HG02943 (cell line): ENCODE results near the gene LAYN.

ENCODE experiments used
- ATAC-seq: cut with Tn5 transposase; IDR thresholded peaks from one replicate; pipeline ENCODE4 v1.9.1; 2021; ENCODE audit warnings: mild to moderate bottlenecking, low read depth, moderate library complexity; ENCODE audit not compliant: unreplicated experiment

Gene LAYN

GRCh38 chr11:111530091-111530490, 10.4 kb upstream of the LAYN start:
- no peak for ATAC-seq

- ATAC-seq: no peak
Observed at GRCh38 chr11:111531136-111531535, 9.4 kb upstream of the LAYN start.

- ATAC-seq: no peak
Observed at GRCh38 chr11:111531687-111532364, 8.7 kb upstream of the LAYN start.

- no peak for ATAC-seq
Observed at GRCh38 chr11:111532365-111532709, 8.2 kb upstream of the LAYN start.

GRCh38 chr11:111535281-111535680, 5.2 kb upstream of the LAYN start:
- ATAC-seq: no peak

- ATAC-seq: no peak
Observed at GRCh38 chr11:111537336-111537860, 3.1 kb upstream of the LAYN start.

GRCh38 chr11:111538407-111539114, 2.0 kb upstream of the LAYN start:
- no peak for ATAC-seq

- ATAC-seq: no peak
Observed at GRCh38 chr11:111539426-111540113, 950 bp upstream of the LAYN start.

- no peak for ATAC-seq
Observed at GRCh38 chr11:111540937-111541253, 375 bp downstream of the LAYN start.

- no peak for ATAC-seq
Observed at GRCh38 chr11:111541254-111542061, 938 bp downstream of the LAYN start.

GRCh38 chr11:111542606-111543275, 2.2 kb downstream of the LAYN start:
- no peak for ATAC-seq

- ATAC-seq: no peak
Observed at GRCh38 chr11:111548525-111548924, 8.0 kb downstream of the LAYN start.

- ATAC-seq: no peak
Observed at GRCh38 chr11:111549196-111549868, 8.8 kb downstream of the LAYN start.

- ATAC-seq: no peak
Observed at GRCh38 chr11:111549869-111550203, 9.3 kb downstream of the LAYN start.

- no peak for ATAC-seq
Observed at GRCh38 chr11:111550258-111550657, 9.7 kb downstream of the LAYN start.

- no peak for ATAC-seq
Observed at GRCh38 chr11:111554532-111554931, 14.0 kb downstream of the LAYN start.

GRCh38 chr11:111555255-111555654, 14.7 kb downstream of the LAYN start:
- ATAC-seq: no peak

- ATAC-seq: no peak
Observed at GRCh38 chr11:111557425-111558111, 17.0 kb downstream of the LAYN start.

GRCh38 chr11:111559800-111560464, 19.4 kb downstream of the LAYN start:
- ATAC-seq: no peak
